H1 (cell line): ENCODE measurements around the gene INPP5K. TPM values are rescaled to one million over a fixed set of nuclear protein-coding genes. Genes with fewer than 3 reads are reported as not detected.
A peak's percentile ranks its signal among the peaks of the same experiment; 100 is the strongest.

ENCODE experiments used
- ASH2L ChIP-seq: fragments of 200-600, 300-600 bp; sonication (generic); IDR thresholded peaks from one replicate; pipeline ENCODE4 v1.7.1; 2017; ENCODE audit warnings: low read length
- CBX8 ChIP-seq: fragments of 300-800, 300-1000 bp; sonication (generic); IDR thresholded peaks from 2 replicates; pipeline ENCODE4 v1.7.1; 2016; ENCODE audit warnings: low read depth, low read length, borderline replicate concordance
- CHD2 ChIP-seq: IDR thresholded peaks from 2 replicates; pipeline ENCODE4 v1.6.1; 2012; ENCODE audit warnings: low read length, improper control_type of control experiment
- CHD7 ChIP-seq: fragments of 300-600 bp; sonication (generic); IDR thresholded peaks from 2 replicates; pipeline ENCODE4 v1.7.1; 2012; ENCODE audit warnings: low read length, moderate library complexity, mild to moderate bottlenecking, inconsistent platforms; ENCODE audit not compliant: insufficient replicate concordance
- JUN ChIP-seq: IDR thresholded peaks from 2 replicates; pipeline ENCODE4 v1.6.1; 2011; ENCODE audit warnings: low read depth, mild to moderate bottlenecking, improper control_type of control experiment, low read length
- PHF8 ChIP-seq: fragments of 200-600 bp; sonication (generic); conservative IDR thresholded peaks from 2 replicates; pipeline ENCODE4 v1.7.1; 2012; ENCODE audit warnings: low read depth, mild to moderate bottlenecking, inconsistent platforms, low read length, moderate library complexity
- POU5F1 ChIP-seq: IDR thresholded peaks from 2 replicates; pipeline ENCODE4 v1.6.1; 2011; ENCODE audit warnings: low read depth, mild to moderate bottlenecking, low read length, moderate library complexity
- RNF2 ChIP-seq: fragments of 200-900, 300-1000 bp; sonication (generic); IDR thresholded peaks from 2 replicates; pipeline ENCODE4 v1.7.1; 2016; ENCODE audit warnings: borderline replicate concordance, low read depth, mild to moderate bottlenecking, antibody characterized with exemption, low read length; ENCODE audit not compliant: poor library complexity, severe bottlenecking; ENCODE audit errors: missing control alignments
- TBP ChIP-seq: IDR thresholded peaks from 2 replicates; pipeline ENCODE4 v1.6.1; 2011; ENCODE audit warnings: low read depth, low read length, improper control_type of control experiment
- TEAD4 ChIP-seq: IDR thresholded peaks from 2 replicates; pipeline ENCODE4 v1.6.1; 2012; ENCODE audit warnings: low read depth, low read length, inconsistent platforms, mixed read lengths
- polyA plus RNA-seq, 7 experiments: library from polyadenylated mRNA; depleted of rRNA in 3 of 7; stranded (reverse) in 5 of 7; unstranded in 2 of 7; fragments of >200 nt in 5 of 7; fragments of 200-250 nt in 2 of 7; gene quantifications; 1 replicate in 5 of 7; 2 replicates in 1 of 7; 4 replicates in 1 of 7; pipeline versions ENCODE4 v1.2.1 to v1.2.3, GENCODE V29; 2011 to 2013; ENCODE audit warnings: missing spikeins in 2 of 7, mixed read lengths in 2 of 7
- total RNA-seq: library from RNA; stranded (reverse); fragmentation: NEBNext Ultra II Directional; extraction: Animal tissue kit (Norgen Biotek cat#: 25700); gene quantifications from 2 replicates; pipeline ENCODE4 v1.2.1, GENCODE V29; 2021

INPP5K gene
- total and polyA plus RNA-seq, 2 of the 8 experiments (the other 6 are each of a cell fraction or from before 2014, with no cell fraction given) = 21.0 to 24.1 TPM

DNA sequence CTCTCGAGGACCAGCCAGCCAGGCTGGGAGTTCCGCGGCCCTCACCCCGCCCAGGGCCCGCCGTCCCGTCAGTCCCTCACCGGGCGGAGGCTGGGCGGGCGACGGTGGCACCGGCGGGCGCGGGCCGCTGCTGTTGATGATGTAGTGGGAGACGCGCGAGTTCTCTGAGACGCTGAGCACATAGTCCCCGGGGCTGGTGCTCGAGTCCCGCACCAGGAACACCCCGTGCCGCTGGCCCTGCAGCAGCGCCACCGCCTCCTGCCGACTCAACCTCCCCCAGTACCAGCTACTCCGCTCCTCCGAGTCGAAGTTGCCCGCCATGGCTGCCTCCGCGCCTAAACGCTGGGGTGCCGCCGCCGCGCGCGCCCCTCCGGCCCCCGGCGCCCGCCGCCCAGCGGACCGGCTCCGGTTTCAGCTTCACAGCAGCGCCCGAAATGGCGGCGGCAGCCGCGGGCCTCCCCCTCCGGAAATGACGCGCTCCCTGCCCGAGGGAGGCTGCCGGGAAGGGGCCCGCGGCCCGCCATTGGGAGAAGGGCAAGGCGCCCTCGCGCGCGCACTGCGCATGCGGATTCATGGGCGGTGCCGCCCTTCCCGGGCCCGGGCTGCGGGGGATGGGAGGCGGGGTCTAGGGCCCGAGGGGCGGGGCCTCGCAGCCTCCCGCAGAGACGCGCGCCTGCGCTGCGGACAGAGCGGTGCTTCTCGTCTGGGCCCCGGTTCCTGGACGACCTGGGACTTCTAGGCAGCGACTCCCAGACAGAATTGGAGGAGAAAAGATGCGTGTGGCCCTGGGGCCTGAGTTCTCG lies 60.4 kb downstream of the INPP5K start, which contains the start of gene CRK (continued):
- no peak for TF ChIP-seq CHD7
- TF ChIP-seq RNF2 = no peak
- 0 out of 2 replicates have a peak, but pooled peaks have one; percentile 33 for TF ChIP-seq CHD2
- TF ChIP-seq CBX8 = no peak
- TF ChIP-seq TEAD4 = no peak
- peak; percentile 98 for TF ChIP-seq PHF8
- peak; percentile 70 for TF ChIP-seq ASH2L
- no peak for TF ChIP-seq JUN
- no peak for TF ChIP-seq POU5F1
- TF ChIP-seq TBP = peak; percentile 79; the same call in 1 of the 2 replicates
